ENCODE measurements around the gene PAX1.

PAX1 gene

DNA sequence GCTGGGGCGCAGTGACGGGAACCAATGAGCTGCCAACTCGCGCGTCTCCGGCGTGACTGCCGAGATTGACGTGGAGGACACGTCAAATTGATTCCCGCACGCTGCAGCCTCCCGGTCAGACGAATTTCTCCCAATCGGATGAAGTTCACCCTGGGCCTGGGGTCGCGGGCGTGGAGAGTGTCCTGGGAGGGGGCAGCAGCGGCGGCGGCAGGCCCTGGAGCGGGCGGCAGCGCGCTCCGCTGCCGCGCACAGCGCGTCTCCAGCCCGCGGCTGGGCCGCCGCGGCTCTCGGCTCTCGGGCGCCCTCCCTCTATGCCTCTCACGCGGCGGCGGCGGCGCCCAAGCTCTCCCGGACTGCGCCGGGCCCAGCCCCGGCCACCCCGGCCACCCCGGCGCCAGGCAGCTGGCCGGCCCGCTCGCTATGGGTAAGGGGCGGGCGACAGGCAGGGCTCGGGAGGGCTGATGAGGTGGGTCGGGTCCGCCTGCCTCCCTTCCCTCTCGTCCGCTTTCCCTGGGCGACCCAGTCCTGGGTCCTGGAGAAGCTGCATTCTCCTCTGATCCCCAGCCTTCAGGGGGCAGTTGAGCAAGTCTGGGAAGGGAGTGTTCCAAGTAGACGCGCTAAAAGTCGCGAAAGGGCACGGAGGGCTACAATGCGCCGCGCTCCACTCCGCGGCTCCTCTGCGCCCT lies at the start of gene PAX1:
PAX1 (plus strand) TSS at position 90 of the 686 bp plus-strand sequence; CDS start at position 139, 49 bp downstream.
- DNase-seq (ENCODE audit: low read depth) = no peak

DNA sequence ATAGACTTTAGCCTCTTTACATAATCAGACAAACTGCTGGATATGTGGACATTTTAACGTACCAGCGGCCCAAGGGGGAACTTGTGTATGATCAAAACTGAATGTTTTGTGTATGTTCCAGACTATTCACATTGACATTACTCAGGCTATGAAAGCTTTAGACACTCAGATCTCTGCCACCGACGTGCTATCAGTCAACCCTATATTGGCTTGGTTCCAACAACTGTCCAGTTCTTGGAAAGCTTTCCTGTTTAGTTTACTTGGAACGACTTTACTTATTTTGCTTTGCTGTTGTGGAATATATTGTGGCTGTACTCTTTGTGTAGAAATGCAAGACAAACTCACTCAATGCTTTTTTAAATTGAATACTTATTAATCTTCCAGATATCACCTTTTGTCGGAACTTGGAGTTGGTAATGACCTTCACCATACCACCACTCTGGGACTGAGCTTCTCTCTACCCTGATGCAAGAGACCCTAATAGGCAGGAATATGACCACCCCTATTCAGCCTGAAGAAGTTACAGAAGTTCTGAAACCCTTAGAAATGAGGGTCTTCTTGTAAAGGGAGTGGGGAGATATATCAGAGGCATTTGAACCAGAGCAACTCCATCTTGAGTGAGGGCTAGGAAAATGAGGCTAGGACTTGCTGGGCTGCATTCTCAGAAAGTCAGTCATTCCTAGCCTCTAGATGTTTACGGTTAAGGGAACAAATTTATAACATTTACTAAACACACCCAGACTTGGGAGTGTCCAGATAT lies 49.0 kb upstream of the PAX1 start:
- no peak for DNase-seq (ENCODE audit: low read depth)

DNA sequence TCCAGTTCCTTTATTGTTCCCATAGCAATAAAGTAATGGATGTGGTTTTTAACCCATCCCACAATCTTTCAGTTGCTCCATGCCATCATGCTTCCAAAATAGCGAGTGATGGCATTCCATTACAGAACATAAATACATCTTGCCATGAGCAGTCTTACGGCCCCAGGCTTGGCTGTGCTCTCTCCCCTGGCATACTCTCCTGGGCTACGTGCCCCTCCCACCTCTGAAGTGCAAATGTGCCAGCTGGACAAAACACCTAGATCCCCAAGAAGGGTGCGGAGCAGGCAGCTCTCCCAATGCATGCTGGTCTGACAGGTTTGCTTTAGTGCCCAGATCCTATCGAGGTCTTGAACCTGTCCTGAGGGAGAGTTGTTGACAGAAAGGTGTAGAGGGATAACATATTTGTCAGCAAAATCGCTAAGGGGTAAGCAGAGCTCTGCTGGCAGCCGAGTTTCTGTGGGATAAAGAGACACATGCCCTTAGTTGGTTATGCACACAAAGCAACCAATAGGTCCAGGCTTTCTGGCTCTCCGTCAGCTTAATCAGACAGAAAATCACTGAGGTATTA lies 43.9 kb upstream of the PAX1 start:
- DNase-seq (ENCODE audit: low read depth) = no peak

DNA sequence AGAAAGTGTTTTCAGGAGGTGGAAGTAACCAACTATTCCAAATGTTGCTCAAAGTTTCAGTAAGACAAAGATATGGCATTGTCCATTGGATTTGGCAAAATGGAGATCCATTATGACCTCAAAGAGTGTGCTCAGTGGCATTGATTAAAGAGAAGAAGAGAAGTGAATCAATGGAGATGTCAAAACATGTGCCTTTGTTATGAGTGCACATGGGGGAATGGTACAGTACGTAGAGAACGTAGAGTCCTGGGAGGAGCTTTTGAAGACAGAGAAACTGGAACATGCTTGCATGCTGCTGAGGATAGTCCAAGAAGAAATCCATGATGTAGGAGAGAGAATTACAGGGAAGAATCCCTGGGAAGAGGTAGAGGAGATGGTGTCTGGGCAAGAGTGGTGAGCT lies 42.0 kb upstream of the PAX1 start:
- no peak for DNase-seq (ENCODE audit: low read depth)

DNA sequence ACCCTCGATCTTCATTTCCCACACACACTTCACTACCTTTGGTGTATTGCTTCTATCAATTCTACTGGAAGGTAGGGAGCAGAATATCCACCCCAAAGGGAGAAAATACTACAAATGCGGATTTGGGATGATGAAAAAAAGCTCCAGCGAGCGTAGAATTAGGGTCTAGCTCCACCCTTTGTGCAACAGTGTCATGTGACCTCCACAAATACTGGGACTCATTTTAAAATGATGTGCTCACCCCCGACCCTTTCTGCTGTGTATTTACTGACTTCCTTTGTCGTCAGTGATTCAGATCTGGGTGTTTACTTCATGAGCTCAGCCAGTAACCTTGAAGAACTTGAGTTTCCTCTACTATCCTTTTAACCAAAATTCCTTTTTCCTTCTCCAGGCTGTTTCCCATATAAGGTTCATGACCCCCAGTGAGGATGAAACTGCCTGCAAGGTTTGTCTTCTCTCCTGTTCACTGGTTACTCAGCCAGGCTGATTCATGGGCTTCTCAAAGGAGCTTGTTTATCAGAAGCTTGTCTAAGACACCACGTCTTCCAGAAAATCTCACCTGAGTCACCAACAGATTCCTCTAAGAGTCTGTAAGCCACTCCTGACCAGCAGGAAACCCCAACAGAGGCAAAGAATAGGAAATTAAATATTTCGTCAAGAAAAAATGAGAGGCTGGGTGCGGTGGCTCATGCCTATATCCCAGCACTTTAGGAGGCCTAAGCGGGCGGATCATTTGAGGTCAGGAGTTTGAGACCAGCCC lies 39.6 kb upstream of the PAX1 start:
- no peak for DNase-seq (ENCODE audit: low read depth)

DNA sequence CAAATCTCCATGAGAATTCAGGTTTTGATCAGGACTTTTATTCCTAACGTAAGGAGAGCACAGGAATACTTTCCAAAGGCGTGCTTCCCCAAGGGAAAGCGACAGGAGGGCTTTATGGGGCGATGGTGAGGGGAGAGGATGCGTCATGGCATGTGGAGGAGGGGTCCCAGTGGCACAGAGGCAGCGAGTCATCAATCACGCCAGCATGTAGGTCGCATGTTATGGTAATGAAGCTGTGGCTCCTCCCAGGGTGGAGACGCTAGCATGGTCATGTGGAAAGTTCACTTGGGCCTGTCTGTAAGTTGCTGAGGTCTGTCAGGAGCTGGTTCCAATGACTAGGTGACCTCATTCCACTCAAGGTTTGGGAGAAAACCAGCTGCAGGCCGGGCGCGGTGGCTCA lies 35.3 kb upstream of the PAX1 start:
- no peak for DNase-seq (ENCODE audit: low read depth)

DNA sequence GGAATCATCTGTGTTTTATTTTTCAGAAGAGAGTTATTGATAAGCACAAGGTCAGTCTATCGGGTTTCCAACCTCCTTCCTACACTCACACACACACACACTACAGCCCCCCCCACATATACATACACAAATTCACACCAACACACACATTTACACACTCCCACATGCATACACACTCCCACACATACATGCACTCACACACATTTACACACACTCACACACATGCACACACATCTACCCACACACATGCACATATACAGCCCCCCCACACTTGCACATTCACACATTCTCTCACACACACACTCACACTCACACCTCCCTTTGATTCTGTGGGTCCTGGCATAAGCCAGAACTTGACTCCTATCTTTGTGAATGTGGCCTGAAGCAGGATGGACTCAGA lies 34.5 kb upstream of the PAX1 start:
- no peak for DNase-seq (ENCODE audit: low read depth)

DNA sequence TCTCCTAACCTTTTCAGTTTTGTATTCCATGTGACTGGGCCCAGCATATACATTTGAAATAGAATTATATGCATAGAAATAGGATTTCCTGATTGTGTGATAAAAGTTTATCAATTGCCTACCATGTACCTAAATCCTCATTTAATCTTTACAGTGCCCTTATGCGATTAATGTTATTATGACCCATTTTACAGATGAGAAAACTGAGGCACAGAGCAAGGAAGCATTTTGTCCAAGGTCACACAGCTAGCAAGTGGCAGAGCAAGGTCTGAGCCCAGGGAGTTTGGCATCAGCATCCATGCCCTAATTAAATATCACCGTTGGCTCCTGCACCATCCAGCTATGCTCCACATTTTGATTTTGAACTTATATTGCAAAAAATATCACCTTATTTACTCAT lies 28.2 kb upstream of the PAX1 start:
- DNase-seq (ENCODE audit: low read depth) = no peak

DNA sequence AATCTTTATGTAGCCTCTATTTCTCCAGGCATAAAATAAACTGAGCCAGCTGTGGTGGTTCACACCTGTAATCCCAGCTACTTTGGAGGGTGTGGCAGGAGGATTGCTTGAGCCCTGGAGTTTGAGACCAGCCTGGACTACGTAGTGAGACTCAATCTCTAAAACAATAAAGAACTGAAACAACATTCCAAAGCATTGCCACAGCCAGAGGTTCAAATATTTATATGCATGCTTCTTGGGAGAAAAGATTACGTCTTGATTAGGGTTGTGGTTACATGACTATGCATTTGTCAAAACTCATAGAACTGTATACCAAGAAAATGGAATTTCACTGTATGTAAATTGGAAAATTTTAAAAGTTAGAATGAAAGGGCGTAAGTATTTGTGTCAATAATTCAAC lies 27.7 kb upstream of the PAX1 start:
- no peak for DNase-seq (ENCODE audit: low read depth)

DNA sequence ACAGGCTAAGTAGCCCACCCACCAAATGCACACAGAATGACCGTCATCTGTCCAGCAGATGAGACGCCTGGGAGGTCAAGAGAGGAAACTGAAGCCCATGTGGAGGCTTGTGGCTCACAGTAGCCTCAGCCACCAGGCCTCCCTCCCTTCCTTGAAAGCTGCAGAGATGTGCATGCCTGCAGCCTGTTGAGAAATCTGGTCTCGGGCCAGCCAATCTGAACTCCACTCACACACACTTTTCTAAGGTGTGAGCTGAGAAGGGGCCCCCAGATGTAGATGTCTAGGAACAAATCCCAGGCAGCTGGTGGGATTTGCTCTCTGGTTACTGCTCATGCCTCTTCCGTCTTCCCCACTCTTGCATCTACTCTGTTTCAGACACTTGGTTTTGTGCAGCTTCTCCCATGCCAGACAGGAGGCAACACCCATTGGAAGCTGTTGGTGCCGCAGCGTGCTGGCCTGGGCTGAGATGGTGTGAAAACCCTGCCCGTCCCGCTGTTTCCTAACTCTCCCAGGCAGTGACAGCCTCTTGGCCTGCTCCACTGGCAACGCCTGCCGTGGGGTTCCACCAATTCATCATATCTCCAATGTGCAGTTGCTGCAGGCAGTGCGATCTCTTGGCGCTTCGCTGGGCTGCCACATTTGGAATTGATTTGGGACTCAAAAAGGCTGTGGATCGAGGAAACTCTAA lies 24.1 kb upstream of the PAX1 start:
- DNase-seq (ENCODE audit: low read depth) = no peak

DNA sequence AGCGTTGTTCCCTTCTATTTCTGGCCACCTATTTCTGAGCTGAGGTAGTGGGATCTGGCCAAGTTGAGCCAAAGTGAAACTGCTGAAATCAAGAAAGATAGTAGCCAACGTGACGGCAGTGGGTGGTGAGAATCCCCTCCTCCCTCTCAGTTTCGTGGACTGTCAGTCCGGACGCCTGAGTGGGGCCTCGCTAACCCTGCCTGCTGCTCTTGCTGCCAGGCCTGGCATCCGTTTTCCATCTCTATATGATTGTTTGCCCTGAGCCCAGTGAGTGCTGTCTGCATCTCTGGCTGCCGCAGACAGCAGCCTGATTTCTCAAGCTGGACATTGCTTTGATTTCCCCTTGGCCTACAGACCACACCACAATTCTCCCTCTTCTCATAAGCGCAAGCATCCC lies 23.5 kb upstream of the PAX1 start:
- DNase-seq (ENCODE audit: low read depth) = no peak

DNA sequence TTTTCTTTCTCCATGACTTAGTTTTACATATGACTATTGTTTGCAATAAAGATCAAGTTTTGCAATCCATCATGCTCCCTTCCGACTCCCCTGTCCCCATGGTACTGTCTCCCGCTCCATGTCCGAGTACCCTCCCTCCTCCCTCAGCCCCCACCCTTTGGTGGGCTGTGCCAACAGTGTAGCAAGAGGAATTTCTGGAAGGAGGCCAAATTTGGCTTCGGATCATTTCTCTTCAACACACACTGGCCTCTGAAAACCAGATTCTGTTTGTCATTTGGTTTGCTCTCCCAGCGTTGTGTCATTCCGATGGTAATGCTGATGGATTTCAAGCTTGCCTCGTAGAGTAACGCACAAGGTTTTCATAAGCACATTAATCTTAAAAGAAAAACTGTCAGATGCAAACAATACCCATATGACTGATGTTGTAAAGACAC lies 22.9 kb upstream of the PAX1 start:
- no peak for DNase-seq (ENCODE audit: low read depth)

DNA sequence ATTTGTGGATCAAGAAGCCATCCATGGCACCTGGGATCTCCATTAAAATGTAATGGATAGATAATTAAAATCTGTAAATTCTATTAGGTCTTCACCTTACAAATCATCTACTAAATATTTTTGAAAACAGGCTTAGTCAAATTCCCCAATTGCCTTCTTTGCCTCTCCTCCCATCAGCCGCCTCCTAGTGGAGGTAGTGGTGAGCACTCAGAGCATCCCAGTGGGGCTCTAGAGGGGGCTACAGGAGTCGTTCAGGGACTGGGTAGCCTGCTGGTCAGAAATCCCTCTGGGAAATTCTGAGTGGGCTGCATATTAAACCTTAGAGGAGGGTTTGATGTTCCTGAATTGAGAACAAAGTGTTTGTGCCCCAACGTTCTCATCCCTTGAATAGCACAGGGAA lies 20.8 kb upstream of the PAX1 start:
- no peak for DNase-seq (ENCODE audit: low read depth)

DNA sequence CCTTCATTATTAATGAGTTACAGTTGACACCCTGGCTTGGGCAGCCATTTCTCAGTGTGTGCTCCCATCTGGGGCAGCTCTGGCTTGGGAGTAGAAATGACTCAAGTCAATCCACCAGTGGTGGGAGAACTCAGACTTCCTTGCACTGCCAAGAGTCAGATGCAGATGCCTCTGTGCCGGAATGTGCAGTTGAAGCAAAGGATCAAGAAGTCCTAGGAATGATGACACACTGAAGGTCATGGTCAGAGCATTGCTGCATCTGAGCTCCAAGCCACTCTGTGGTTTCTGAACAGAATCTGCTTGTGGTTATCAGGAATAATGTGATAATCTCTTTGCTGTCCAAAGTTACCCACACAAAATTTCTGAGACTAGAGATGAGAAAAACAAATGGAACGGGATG lies 19.5 kb upstream of the PAX1 start:
- DNase-seq (ENCODE audit: low read depth) = no peak

DNA sequence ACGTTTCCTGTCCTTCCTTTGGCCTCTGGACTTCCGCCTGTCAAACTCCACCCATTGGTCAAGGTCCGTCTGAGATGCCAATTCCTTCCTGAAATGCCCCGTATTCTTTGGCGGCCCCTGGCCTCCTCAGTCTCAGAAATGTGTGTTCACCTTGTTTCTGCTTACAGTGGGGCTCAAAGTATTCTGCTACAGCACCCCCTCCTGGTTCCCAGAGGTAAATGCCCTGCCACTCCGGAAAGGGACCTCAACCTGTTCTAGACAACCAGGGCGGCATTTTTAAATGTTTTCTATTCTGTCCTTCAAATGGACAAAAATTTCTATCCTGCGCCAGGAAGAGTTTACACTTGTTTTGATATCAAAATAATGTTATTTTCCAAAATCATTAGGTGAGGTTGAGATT lies 12.1 kb upstream of the PAX1 start:
- no peak for DNase-seq (ENCODE audit: low read depth)

DNA sequence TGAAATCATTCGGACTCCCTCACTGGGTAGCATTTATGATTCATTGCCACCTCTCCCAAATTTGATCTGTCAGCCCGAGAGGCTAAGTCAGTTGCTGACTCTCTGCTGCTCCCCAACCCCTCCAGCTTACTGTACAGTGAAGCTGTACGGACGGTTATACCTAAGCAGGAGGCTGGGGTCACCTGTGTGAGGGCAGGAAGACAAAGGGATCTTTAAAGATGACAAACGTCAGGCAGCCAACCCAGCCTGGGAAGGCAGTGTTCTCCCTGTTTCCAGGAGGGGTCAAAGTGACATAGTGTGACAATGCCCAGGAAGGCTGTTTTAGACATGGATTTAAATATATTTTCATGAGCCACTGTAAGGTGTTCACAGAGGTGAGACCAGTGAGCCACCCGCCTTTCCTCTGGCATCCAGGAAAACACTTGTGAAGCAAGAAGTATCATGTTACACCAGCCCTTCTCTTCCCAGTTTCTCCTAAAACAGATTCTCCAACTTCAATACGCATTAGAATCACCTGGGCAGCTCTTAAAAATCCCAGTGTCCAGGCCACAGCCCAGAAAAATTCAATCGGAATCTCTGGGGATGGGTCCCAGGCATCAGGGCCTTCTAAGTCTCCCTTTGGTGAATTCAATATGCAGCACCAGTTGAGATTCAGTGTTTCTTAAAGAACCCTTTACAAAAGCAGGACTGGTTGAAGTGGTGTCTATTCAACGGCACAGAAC lies 6.8 kb upstream of the PAX1 start:
- no peak for DNase-seq (ENCODE audit: low read depth)

DNA sequence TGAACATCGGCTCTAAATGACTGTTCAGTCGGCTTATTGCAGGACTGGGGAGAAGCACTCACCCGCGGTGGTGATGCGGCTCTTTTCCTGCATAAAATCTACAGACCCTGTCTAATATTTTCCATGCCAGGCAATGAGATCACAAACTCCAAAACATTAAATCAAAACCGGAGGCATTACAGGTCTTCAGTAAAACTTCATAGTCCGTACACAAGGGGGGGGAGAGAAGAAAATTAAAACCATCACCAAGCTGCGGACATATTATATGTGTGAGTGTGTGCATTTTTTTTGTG lies 6.3 kb upstream of the PAX1 start:
- no peak for DNase-seq (ENCODE audit: low read depth)

DNA sequence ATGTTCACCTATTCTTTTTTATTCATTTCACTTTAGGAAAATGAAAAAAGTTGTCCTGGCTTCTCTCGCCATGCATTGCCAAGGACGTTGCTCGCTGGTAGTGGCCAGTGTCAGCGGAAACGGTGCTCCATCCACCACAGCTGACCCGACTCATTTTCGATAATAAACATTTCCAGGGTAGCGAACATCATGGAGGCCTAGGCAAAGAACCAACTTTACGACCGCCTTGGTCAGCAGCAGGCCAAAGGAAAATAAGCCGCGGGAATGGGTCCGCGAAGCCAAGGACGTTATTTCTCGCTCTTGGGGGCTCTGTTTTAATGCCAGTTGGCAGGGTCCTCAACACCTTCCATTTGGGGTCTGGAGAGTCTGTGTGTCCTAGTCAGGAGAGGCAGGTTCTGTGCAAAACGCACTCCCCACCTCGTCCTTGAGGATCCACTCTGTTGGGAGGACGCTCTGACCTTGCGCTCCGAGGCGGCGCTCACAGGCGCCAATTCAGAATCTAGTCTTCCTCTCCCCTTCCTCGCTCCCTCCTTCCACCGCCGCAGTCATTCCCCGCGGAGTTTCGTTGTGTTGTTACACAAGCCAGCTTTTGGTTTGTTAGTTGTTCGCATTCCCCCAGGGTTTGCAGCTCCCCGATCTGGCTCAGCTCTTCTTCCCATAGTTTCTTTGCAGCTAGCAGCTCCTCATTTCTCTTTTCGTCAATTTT lies 4.1 kb upstream of the PAX1 start:
- DNase-seq (ENCODE audit: low read depth) = no peak

DNA sequence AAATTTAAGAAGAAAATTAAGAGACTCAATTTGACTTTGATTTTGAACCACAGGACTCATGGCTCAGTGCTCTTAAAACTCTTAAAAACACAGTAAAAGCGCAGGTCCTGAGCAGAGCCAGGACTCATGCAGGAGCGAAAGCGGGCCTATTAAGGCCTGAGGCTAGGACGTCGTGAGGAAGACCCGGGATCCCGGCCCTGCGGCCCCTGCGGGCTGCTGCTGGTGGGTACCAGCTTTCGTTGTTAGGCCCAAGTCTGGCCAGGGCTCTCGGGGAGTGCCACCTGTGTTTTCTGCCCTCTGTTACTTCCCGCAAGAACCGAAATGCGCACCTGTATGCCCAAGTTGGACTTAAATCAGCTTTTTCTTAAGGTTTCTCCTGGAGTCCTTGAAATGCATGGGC lies 3.4 kb upstream of the PAX1 start:
- DNase-seq (ENCODE audit: low read depth) = no peak

DNA sequence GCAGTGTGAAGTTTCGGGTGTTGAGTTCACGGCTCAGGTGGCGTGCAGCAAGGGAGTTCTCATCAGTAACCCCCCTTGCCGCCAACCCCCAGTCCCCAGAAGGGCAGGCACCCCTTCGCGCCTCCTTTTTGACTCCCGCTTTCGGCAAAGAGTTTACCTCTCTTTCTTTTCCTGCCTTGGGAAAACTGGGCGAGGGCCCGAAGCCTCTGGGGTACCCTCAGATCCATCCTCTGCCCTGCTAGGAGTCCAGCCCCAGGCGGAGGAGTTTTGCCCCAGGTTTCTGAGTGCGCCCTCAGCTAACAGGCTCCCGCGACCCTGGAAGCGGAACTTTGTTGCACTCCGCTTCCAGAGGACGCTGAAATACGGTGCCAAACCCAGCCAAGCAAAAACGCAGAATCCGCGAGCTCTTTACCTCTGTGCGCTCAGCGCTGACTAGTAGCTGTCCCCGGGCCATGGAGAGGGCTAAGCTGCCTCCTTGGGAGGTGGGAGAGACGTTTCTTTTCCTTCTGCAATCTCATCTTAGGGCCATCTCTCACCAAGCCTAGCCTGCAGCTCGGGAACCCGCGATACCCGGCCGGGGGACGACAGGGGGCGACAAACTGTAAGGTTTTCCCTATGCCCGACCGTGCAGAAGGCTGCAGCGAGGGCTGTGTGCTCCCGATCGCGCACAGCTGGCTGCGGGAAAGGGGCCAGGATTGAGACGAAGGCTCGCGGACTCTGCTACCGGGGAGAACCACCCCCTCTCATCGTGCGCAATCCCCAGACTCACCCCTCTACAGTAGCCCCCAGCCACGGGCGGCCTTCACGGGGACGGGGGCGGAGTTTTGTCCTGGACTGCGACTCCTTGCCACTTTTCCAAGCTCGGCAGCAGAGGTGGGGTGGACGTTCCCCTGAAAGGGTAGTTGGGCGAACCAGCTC lies 2.7 kb upstream of the PAX1 start:
- no peak for DNase-seq (ENCODE audit: low read depth)

Measured in GM04504 (cell line).